ENCODE results near the gene KRTAP29-1. TPM values are rescaled to one million over a fixed set of nuclear protein-coding genes. Genes with fewer than 3 reads are reported as not detected.

Gene KRTAP29-1
- polyA plus RNA-seq, 1 donor (not counting 4 experiments of a cell fraction or from before 2014, with no cell fraction given) = not detected

DNA sequence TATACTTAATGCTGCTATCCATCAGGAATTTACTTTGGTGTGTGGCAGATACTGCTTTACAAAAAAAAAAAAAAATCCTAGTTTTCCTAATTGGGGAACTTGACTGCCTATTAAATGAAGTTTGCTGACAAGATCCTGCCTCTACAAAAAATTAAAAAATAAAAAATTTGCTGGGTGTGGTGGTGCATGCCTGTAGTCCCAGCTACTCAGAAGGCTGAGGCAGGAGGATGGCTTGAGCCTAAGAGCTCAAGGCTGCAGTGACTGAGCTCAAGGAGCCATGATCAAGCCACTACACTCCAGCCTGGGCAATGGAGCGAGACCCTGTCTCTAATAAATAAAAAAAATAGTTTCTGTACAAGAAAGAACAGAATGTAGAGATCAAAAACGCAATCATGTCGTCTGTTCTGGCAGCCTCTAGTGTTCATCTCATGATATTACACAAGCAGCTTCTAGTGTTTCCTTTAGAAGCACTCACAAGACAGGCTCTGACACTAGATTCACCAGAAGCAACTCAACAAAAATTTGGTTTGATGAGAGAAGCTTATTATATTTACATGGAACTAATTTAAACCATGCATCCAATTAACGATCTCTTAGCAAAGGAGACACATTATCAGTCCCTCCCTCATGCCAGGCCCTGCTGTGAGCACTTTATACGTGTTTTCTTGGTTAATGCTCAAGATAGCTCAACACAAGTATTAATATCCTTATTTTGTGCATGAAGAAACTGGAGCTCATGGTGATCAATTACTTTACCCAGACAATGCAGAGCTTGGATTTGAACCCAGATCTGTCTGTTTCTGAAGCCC is 19.6 kb upstream of the KRTAP29-1 start:
- dilution Hi-C loops (cut with MboI; ENCODE audit: extremely low pct_ligation_motif_present, low sequenced_read_pairs) = no loop called here
- DNase-seq (ENCODE audit: low read depth, low spot score) = no peak
- no peak for TF ChIP-seq EZH2 (IDR thresholded peaks at IDR 0.05; ENCODE audit: low read length)
- TF ChIP-seq, protein P1, sequence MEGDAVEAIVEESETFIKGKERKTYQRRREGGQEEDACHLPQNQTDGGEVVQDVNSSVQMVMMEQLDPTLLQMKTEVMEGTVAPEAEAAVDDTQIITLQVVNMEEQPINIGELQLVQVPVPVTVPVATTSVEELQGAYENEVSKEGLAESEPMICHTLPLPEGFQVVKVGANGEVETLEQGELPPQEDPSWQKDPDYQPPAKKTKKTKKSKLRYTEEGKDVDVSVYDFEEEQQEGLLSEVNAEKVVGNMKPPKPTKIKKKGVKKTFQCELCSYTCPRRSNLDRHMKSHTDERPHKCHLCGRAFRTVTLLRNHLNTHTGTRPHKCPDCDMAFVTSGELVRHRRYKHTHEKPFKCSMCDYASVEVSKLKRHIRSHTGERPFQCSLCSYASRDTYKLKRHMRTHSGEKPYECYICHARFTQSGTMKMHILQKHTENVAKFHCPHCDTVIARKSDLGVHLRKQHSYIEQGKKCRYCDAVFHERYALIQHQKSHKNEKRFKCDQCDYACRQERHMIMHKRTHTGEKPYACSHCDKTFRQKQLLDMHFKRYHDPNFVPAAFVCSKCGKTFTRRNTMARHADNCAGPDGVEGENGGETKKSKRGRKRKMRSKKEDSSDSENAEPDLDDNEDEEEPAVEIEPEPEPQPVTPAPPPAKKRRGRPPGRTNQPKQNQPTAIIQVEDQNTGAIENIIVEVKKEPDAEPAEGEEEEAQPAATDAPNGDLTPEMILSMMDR (optimal IDR thresholded peaks at IDR 0.05 in 1 of 3, IDR thresholded peaks at IDR 0.05 in 1 of 3, conservative IDR thresholded peaks at IDR 0.05 in 1 of 3; ENCODE audit: extremely low read depth in 1 of 3, insufficient read depth in 2 of 3, low read length in 3 of 3) = peak in 2 of 3 experiments; percentile 79 to 87
- no peaks in the 10 kb centered on the region for H3K36me3 ChIP-seq (ENCODE audit: control insufficient read depth in 2 of 2, extremely low read depth in 1 of 2, insufficient read depth in 2 of 2, low read length in 2 of 2)
- no peak overlapping the region for H3K4me2 ChIP-seq (ENCODE audit: control insufficient read depth, extremely low read depth, insufficient read depth, low read depth, low read length)
- H3K27me3 ChIP-seq (ENCODE audit: control insufficient read depth, extremely low read depth, insufficient read depth, low read length) = no peaks in the 10 kb centered on the region
- H3K9me3 ChIP-seq (ENCODE audit: control insufficient read depth, low read depth, low read length) = no peaks in the 10 kb centered on the region
- no peaks in the 10 kb centered on the region for H4K20me1 ChIP-seq (ENCODE audit: control insufficient read depth, extremely low read depth, insufficient read depth, low read length)
- FAIRE-seq = peak; percentile 90
- no peaks in the 10 kb centered on the region for H3K9me1 ChIP-seq (ENCODE audit: control insufficient read depth, extremely low read depth, insufficient read depth, low read length)
- no peak overlapping the region for H3K9ac ChIP-seq (ENCODE audit: control insufficient read depth, extremely low read depth, insufficient read depth, low read length)
- no peak overlapping the region for H3K27ac ChIP-seq (ENCODE audit: control insufficient read depth, insufficient read depth, low read length)
- H2AFZ ChIP-seq (ENCODE audit: control insufficient read depth, low read length) = peak overlapping the region; percentile 65
- no peaks in the 10 kb centered on the region for H3K79me2 ChIP-seq (ENCODE audit: control insufficient read depth, insufficient read depth, low read length)
- no peaks in the 10 kb centered on the region for H3K4me1 ChIP-seq (ENCODE audit: control insufficient read depth, extremely low read depth, insufficient read depth, low read length)
- H3K4me3 ChIP-seq (ENCODE audit: control insufficient read depth in 2 of 3, extremely low read depth in 1 of 3, insufficient read depth in 2 of 3, low read depth in 1 of 3, low read length in 3 of 3) = no peak overlapping the region

DNA sequence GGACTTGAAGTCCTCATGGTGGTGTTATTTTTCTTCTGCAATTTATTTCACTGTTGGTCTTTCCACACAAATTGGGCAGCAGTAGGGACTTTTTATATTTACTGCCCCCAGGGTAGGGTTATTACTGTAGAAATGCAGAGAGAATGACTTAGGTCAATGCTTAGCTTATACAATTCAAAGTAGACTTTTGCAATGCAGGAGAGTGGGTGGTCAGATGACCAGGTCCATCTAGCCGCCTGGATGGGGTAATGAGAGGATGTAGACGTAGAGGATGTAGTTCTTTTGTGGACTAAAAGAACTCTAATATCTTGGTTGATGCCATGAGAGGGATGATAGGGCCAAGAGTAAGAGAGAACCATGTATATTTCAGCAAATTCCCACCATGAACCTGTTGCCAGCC is 15.6 kb upstream of the KRTAP29-1 start:
- H3K9me3 ChIP-seq (ENCODE audit: control insufficient read depth, low read depth, low read length) = no peaks in the 10 kb centered on the region

More for the DNA sequence above, 15.6 kb upstream of the KRTAP29-1 start:
- dilution Hi-C loops (cut with MboI; ENCODE audit: extremely low pct_ligation_motif_present, low sequenced_read_pairs) = no loop called here
- H3K36me3 ChIP-seq (ENCODE audit: control insufficient read depth in 2 of 2, extremely low read depth in 1 of 2, insufficient read depth in 2 of 2, low read length in 2 of 2) = no peaks in the 10 kb centered on the region
- H4K20me1 ChIP-seq (ENCODE audit: control insufficient read depth, extremely low read depth, insufficient read depth, low read length) = no peaks in the 10 kb centered on the region
- H3K9ac ChIP-seq (ENCODE audit: control insufficient read depth, extremely low read depth, insufficient read depth, low read length) = no peak overlapping the region
- no peaks in the 10 kb centered on the region for H3K27me3 ChIP-seq (ENCODE audit: control insufficient read depth, extremely low read depth, insufficient read depth, low read length)
- no peak overlapping the region for H3K4me3 ChIP-seq (ENCODE audit: control insufficient read depth in 2 of 3, extremely low read depth in 1 of 3, insufficient read depth in 2 of 3, low read depth in 1 of 3, low read length in 3 of 3)
- DNase-seq (ENCODE audit: low read depth, low spot score) (no peak), FAIRE-seq (no peak)
- H3K4me1 ChIP-seq (ENCODE audit: control insufficient read depth, extremely low read depth, insufficient read depth, low read length) = no peaks in the 10 kb centered on the region
- no peak for TF ChIP-seq EZH2 (IDR thresholded peaks at IDR 0.05; ENCODE audit: low read length)
- TF ChIP-seq, protein P1 (optimal IDR thresholded peaks at IDR 0.05 in 1 of 3, IDR thresholded peaks at IDR 0.05 in 1 of 3, conservative IDR thresholded peaks at IDR 0.05 in 1 of 3; ENCODE audit: extremely low read depth in 1 of 3, insufficient read depth in 2 of 3, low read length in 3 of 3) = no peak
- no peaks in the 10 kb centered on the region for H3K79me2 ChIP-seq (ENCODE audit: control insufficient read depth, insufficient read depth, low read length)
- H2AFZ ChIP-seq (ENCODE audit: control insufficient read depth, low read length) = no peak overlapping the region
- H3K4me2 ChIP-seq (ENCODE audit: control insufficient read depth, extremely low read depth, insufficient read depth, low read depth, low read length) = no peak overlapping the region
- no peak overlapping the region for H3K27ac ChIP-seq (ENCODE audit: control insufficient read depth, insufficient read depth, low read length)
- H3K9me1 ChIP-seq (ENCODE audit: control insufficient read depth, extremely low read depth, insufficient read depth, low read length) = no peaks in the 10 kb centered on the region
